ENCODE data around the gene FOXJ1. TPM values are rescaled to one million over a fixed set of nuclear protein-coding genes. Genes with fewer than 3 reads are reported as not detected.

The FOXJ1 gene
- total and polyA plus RNA-seq, 3 donors from 2014 or later, result 22.9 to 30.5 (median 29.4) TPM

DNA sequence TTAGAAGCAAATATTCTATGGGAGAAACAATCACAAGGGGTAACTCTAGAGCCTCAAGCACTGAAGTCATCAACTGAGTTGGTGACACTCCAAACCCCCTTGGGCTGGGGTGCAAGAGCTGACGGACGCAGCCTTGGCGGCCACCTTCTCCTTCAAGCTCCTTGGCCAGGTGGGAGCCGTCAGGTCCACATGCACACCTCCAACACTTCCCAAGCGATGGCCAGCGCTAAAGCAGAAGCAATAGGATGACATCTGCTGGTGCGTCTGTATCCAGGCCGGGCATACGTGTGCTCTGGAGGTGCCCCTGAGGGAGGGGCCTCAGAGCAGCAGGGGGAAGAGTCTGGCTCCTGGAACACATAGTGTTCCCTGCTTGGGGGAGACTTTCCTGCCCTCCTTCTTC is 12.2 kb upstream of the FOXJ1 start:
- Histone ChIP-seq H3K9me3 (no peaks in the 10 kb centered on the region), H3K36me3 (ENCODE audit: low read depth, missing control alignments) (no peaks in the 10 kb centered on the region), H3K4me3 (no peak overlapping the region), H3K27ac (no peak overlapping the region), H3K4me1 (peaks cover 3% of the 10 kb centered on the region), H3K27me3 (no peaks in the 10 kb centered on the region)
- TF ChIP-seq, protein P1, sequence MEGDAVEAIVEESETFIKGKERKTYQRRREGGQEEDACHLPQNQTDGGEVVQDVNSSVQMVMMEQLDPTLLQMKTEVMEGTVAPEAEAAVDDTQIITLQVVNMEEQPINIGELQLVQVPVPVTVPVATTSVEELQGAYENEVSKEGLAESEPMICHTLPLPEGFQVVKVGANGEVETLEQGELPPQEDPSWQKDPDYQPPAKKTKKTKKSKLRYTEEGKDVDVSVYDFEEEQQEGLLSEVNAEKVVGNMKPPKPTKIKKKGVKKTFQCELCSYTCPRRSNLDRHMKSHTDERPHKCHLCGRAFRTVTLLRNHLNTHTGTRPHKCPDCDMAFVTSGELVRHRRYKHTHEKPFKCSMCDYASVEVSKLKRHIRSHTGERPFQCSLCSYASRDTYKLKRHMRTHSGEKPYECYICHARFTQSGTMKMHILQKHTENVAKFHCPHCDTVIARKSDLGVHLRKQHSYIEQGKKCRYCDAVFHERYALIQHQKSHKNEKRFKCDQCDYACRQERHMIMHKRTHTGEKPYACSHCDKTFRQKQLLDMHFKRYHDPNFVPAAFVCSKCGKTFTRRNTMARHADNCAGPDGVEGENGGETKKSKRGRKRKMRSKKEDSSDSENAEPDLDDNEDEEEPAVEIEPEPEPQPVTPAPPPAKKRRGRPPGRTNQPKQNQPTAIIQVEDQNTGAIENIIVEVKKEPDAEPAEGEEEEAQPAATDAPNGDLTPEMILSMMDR (IDR thresholded peaks at IDR 0.05), result no peak
- TF ChIP-seq POLR2A (IDR thresholded peaks at IDR 0.05), result no peak
- no peak for DNase-seq
- 87 to 91% methylated on average over 8 to 9 of the region's 9 CpGs for WGBS, 2 donors
- intact Hi-C loops (cut with DNase I; ENCODE audit: low total_unique reads), result no loop called here

DNA sequence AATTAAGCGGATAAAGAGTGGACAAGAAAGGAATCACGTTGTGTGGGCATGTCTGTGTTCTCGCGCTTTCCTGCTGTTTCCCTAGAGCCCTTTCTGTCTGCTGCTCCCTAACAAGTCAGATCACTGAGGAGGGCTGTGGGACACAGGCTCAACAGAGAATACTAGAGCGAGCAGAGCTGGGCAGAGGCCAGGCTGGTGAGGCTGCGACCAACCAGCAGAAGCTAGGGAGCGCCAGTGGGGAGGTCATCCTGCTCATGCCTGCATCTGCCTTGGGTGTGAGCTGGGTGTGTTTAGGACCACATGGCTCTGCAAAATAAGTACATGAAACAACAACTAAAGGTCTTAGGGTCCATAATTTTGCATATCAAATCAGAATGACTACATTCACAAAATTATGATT is 11.5 kb upstream of the FOXJ1 start:
- Histone ChIP-seq H3K27ac (no peak overlapping the region), H3K4me1 (peaks cover 3% of the 10 kb centered on the region), H3K9me3 (no peaks in the 10 kb centered on the region), H3K36me3 (ENCODE audit: low read depth, missing control alignments) (no peaks in the 10 kb centered on the region), H3K4me3 (no peak overlapping the region), H3K27me3 (no peaks in the 10 kb centered on the region)
- intact Hi-C loops (cut with DNase I; ENCODE audit: low total_unique reads), result no loop called here
- TF ChIP-seq, protein P1 (IDR thresholded peaks at IDR 0.05), result no peak
- TF ChIP-seq POLR2A (IDR thresholded peaks at IDR 0.05), result no peak
- DNase-seq, result no peak
- 87 to 90% methylated on average over 7 of the region's 7 CpGs for WGBS, 2 donors

DNA sequence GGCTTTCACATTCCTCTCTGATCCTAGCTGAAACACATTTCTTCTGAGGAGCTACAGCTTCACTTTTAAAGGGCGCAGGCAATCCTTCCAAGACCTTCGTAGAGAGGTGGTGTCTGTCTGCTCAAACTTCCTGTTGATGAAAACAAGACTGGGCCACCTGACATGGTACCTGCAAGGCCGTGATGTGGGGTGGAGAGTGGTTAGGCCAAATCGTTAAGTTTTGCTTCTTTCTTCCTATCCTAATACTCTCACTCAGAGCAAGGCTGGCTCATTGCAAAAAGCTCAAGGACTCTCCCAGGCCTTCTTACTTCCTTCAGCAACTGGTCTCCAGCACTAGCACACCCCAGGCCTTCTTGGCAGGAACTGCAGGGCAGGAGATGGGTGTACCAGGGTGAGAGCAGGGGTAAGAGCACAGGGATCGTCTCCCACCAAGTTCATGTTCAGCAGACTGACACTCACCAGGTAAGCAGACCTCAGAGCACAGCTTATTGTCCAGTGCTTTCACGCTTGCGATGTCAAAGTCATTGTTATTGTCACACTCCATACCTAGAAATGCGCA is 10.9 kb upstream of the FOXJ1 start:
- Histone ChIP-seq H3K27me3 (no peaks in the 10 kb centered on the region), H3K9me3 (no peaks in the 10 kb centered on the region), H3K27ac (no peak overlapping the region), H3K4me1 (peaks cover 3% of the 10 kb centered on the region), H3K4me3 (no peak overlapping the region), H3K36me3 (ENCODE audit: low read depth, missing control alignments) (no peaks in the 10 kb centered on the region)
- TF ChIP-seq, protein P1 (IDR thresholded peaks at IDR 0.05), result no peak
- 95% methylated on average over 8 of the region's 8 CpGs for WGBS, 2 donors
- intact Hi-C loops (cut with DNase I; ENCODE audit: low total_unique reads), result no loop called here
- no peak for DNase-seq

DNA sequence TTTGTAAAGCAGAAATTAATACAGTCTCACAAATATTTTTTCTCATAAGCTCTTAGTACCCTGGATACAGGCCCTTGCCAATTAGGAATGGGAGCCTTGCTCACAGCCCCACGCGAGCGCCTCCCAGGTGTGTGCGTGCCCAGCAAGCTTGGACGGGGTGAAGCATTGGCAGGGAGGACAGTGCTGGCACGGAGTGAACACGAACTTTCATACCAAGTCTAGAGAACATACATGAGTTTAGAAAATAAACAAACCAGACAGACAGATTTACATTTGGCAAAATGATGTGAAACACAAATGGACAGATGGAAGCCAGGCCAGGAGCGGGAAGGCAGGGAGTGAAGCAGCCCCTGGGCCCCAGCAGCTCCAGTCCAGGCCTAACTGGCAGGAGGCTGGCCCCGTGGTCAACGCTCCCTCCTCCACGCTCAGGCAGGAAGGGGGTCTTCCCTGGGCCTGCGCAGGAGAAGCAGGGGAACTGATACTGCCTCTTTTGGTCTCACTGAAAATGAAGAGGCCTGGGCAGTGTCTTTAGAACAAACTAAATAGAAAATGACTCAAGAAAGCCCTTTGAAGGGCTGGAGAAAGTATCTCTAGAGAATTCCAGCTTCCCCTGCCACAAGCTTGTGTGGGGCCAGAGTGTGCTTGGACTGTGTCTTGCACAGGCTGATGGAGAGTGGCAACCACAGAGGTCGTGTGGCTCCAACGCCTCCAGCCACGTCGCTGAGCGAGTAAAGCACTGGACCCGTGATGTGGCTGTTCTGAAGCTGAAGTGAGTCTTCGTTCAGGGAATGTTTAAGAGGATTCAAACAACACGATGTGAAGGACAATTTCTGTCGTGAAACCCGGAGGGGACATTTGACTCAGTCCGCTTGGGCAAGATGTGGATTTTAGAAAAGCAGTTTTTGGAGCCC is 9.9 kb upstream of the FOXJ1 start:
- H3K4me3 ChIP-seq, result no peak overlapping the region
- DNase-seq, result no peak
- no peaks in the 10 kb centered on the region for H3K27me3 ChIP-seq
- WGBS, 2 donors, result 88 to 94% methylated on average over 23 of the region's 23 CpGs
- no peak overlapping the region for H3K27ac ChIP-seq
- peaks cover 4% of the 10 kb centered on the region for H3K4me1 ChIP-seq
- intact Hi-C loops (cut with DNase I; ENCODE audit: low total_unique reads), result no loop called here
- TF ChIP-seq, protein P1 (IDR thresholded peaks at IDR 0.05), result no peak
- no peak for TF ChIP-seq POLR2A (IDR thresholded peaks at IDR 0.05)
- no peaks in the 10 kb centered on the region for H3K36me3 ChIP-seq (ENCODE audit: low read depth, missing control alignments)
- no peaks in the 10 kb centered on the region for H3K9me3 ChIP-seq

Data from testis (tissue), 3 donors.